ENCODE data around the gene TNFRSF1A. TPM values are rescaled to one million over a fixed set of nuclear protein-coding genes. Genes with fewer than 3 reads are reported as not detected.

TNFRSF1A gene
- total RNA-seq, 1 experiment from 2014 or later: 108 TPM

DNA sequence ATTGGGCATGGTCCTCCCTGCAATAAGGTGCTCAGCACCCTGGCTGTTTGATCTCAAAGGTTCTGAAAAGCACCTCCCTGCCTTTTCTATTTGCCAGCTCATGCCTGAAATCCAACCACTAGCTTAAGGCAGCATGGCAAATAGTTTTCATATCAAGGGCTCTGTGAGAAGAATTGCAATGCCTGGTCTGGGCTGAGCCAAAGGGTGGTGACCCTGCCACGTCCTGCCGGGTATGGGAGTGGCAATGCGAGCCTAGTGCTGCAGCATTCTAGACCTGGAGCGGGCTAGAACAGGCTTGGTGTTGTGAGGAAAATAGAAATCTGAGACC lies 35.8 kb upstream of the TNFRSF1A start:
- POLR2A ChIA-PET: no interaction called here
- CTCF ChIA-PET: interaction anchor here (1.1 kb wide), 1 partner anchor 88 kb away, joined by 4 read pairs; no protein-coding TSS in a partner anchor
- in situ Hi-C loops (cut with HindIII; ENCODE audit: low pct_unique_long_range_greater_than_20kb, low sequenced_read_pairs): no loop called here
- TF ChIP-seq SIN3A (IDR thresholded peaks at IDR 0.05; ENCODE audit: borderline replicate concordance, insufficient read depth, low read depth, low read length): no peak
- no peak for TF ChIP-seq POLR2AphosphoS5 (IDR thresholded peaks at IDR 0.05; ENCODE audit: low read depth, low read length)
- no peak for TF ChIP-seq TCF7L2 (IDR thresholded peaks at IDR 0.05; ENCODE audit: low read depth, low read length)
- TF ChIP-seq, protein P1, sequence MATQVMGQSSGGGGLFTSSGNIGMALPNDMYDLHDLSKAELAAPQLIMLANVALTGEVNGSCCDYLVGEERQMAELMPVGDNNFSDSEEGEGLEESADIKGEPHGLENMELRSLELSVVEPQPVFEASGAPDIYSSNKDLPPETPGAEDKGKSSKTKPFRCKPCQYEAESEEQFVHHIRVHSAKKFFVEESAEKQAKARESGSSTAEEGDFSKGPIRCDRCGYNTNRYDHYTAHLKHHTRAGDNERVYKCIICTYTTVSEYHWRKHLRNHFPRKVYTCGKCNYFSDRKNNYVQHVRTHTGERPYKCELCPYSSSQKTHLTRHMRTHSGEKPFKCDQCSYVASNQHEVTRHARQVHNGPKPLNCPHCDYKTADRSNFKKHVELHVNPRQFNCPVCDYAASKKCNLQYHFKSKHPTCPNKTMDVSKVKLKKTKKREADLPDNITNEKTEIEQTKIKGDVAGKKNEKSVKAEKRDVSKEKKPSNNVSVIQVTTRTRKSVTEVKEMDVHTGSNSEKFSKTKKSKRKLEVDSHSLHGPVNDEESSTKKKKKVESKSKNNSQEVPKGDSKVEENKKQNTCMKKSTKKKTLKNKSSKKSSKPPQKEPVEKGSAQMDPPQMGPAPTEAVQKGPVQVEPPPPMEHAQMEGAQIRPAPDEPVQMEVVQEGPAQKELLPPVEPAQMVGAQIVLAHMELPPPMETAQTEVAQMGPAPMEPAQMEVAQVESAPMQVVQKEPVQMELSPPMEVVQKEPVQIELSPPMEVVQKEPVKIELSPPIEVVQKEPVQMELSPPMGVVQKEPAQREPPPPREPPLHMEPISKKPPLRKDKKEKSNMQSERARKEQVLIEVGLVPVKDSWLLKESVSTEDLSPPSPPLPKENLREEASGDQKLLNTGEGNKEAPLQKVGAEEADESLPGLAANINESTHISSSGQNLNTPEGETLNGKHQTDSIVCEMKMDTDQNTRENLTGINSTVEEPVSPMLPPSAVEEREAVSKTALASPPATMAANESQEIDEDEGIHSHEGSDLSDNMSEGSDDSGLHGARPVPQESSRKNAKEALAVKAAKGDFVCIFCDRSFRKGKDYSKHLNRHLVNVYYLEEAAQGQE (IDR thresholded peaks at IDR 0.05; ENCODE audit: insufficient read depth in 1 of 2, low read depth in 2 of 2, low read length in 1 of 2): no peak
- TF ChIP-seq, protein P2, sequence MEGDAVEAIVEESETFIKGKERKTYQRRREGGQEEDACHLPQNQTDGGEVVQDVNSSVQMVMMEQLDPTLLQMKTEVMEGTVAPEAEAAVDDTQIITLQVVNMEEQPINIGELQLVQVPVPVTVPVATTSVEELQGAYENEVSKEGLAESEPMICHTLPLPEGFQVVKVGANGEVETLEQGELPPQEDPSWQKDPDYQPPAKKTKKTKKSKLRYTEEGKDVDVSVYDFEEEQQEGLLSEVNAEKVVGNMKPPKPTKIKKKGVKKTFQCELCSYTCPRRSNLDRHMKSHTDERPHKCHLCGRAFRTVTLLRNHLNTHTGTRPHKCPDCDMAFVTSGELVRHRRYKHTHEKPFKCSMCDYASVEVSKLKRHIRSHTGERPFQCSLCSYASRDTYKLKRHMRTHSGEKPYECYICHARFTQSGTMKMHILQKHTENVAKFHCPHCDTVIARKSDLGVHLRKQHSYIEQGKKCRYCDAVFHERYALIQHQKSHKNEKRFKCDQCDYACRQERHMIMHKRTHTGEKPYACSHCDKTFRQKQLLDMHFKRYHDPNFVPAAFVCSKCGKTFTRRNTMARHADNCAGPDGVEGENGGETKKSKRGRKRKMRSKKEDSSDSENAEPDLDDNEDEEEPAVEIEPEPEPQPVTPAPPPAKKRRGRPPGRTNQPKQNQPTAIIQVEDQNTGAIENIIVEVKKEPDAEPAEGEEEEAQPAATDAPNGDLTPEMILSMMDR (IDR thresholded peaks at IDR 0.05): no peak
- Histone ChIP-seq H3K4me3 (ENCODE audit: low read depth in 2 of 2, low read length in 2 of 2) (no peak overlapping the region), H3K9me3 (ENCODE audit: control insufficient read depth, insufficient read depth, low read depth, low read length) (no peaks in the 10 kb centered on the region), H3K36me3 (ENCODE audit: control insufficient read depth, insufficient read depth, low read length) (no peaks in the 10 kb centered on the region), H3K27ac (ENCODE audit: low read length) (peak overlapping the region; percentile 95; the same call in 1 of the 2 replicates), H3K27me3 (ENCODE audit: control insufficient read depth, insufficient read depth, low read length) (no peaks in the 10 kb centered on the region), H3K4me1 (ENCODE audit: control insufficient read depth, insufficient read depth, low read length) (peaks cover 52% of the 10 kb centered on the region)
- DNase-seq (ENCODE audit: low read depth, low spot score) (no peak), ATAC-seq (no peak)
- intact Hi-C loops (cut with micrococcal nuclease; ENCODE audit: unreplicated experiment): no loop called here
- no TSS peak for BruUV-seq (replicated peaks)

DNA sequence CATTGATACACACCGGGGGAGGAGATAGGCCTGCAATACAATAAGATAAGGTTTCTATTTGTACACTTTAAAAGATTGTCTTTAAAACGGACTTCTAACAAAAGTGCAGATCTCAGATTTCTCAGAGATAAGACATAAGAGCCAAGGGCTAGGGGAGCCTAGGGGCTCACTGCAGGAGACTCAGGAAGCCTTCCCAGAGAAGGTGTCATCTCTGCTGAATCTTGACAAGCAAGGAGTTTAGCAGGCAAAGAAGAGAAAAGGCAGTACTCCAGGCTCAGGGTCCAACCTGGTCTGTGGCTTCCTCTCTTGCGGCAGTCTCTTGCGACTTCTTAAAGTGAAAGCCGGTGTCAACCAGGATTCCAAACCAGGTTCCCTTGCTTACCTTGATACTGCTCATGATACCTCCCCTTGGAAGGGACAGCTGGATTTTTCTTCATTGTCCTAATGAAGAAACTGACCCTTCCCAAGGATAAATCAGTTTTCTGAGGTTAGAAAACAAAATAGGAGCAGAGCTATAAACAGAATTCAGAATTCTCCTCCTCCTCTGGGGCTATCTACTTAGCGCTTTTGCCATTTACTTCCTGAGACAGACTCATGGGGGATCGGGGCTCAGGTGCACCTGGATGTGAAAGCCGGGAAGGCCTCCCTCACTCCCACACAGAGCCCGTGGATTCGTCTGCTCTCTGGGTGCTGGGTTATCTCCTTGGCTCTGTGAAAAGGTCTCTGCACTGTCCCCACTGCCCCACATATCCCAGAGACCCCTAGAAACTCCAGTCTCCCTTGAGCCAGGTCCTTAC lies 35.2 kb upstream of the TNFRSF1A start:
- intact Hi-C loops (cut with micrococcal nuclease; ENCODE audit: unreplicated experiment): no loop called here

More for the DNA sequence above, 35.2 kb upstream of the TNFRSF1A start:
- no peaks in the 10 kb centered on the region for H3K9me3 ChIP-seq (ENCODE audit: control insufficient read depth, insufficient read depth, low read depth, low read length)
- H3K27ac ChIP-seq (ENCODE audit: low read length): peak overlapping the region; percentile 95
- BruUV-seq (replicated peaks): no TSS peak
- in situ Hi-C loops (cut with HindIII; ENCODE audit: low pct_unique_long_range_greater_than_20kb, low sequenced_read_pairs): no loop called here
- H3K4me1 ChIP-seq (ENCODE audit: control insufficient read depth, insufficient read depth, low read length): peaks cover 57% of the 10 kb centered on the region
- DNase-seq (ENCODE audit: low read depth, low spot score): no peak
- H3K36me3 ChIP-seq (ENCODE audit: control insufficient read depth, insufficient read depth, low read length): no peaks in the 10 kb centered on the region
- no peak overlapping the region for H3K4me3 ChIP-seq (ENCODE audit: low read depth in 2 of 2, low read length in 2 of 2)
- H3K27me3 ChIP-seq (ENCODE audit: control insufficient read depth, insufficient read depth, low read length): no peaks in the 10 kb centered on the region
- CTCF ChIA-PET: interaction anchor here (1.1 kb wide), 1 partner anchor 89 kb away, joined by 4 read pairs; no protein-coding TSS in a partner anchor
- no peak for TF ChIP-seq POLR2AphosphoS5 (IDR thresholded peaks at IDR 0.05; ENCODE audit: low read depth, low read length)
- TF ChIP-seq, protein P2 (IDR thresholded peaks at IDR 0.05): no peak
- ATAC-seq: no peak
- POLR2A ChIA-PET: no interaction called here
